ENCODE results near the gene MRPL49. TPM values are rescaled to one million over a fixed set of nuclear protein-coding genes. Genes with fewer than 3 reads are reported as not detected.

Gene MRPL49
- total and polyA plus RNA-seq, 9 of the 15 experiments (the other 6 are each of a cell fraction or from before 2014, with no cell fraction given) = 74.3 to 132 (median 91.2) TPM

GRCh38 chr11:65112546-65113360 is 9.4 kb upstream of the MRPL49 start (continued):
- peak; percentile 82 for TF ChIP-seq U2AF1 (optimal IDR thresholded peaks at IDR 0.05; ENCODE audit: low read depth, low read length)
- no peak for TF ChIP-seq RFX1 (IDR thresholded peaks at IDR 0.05)
- TF ChIP-seq NCOA1 (IDR thresholded peaks at IDR 0.05; ENCODE audit: low read depth) = no peak
- no peak for TF ChIP-seq HOXB6 (CRISPR knock-in tag; IDR thresholded peaks at IDR 0.05; ENCODE audit: borderline replicate concordance)
- TF ChIP-seq HNRNPUL1 (IDR thresholded peaks at IDR 0.05; ENCODE audit: low read length) = peak; percentile 23; the same call in 1 of the 2 replicates
- TF ChIP-seq TRIM24 (IDR thresholded peaks at IDR 0.05) = no peak
- TF ChIP-seq ZNF24 (IDR thresholded peaks at IDR 0.05) = peak; percentile 57; the same call in 1 of the 2 replicates
- no peak for TF ChIP-seq ZKSCAN8 (CRISPR knock-in tag; IDR thresholded peaks at IDR 0.05)
- TF ChIP-seq RHOXF2B (CRISPR knock-in tag; conservative IDR thresholded peaks at IDR 0.05) = no peak
- TF ChIP-seq ZNF76 (CRISPR knock-in tag; IDR thresholded peaks at IDR 0.05; ENCODE audit: borderline replicate concordance) = no peak
- no peak for TF ChIP-seq ZNF253 (CRISPR knock-in tag; conservative IDR thresholded peaks at IDR 0.05)
- TF ChIP-seq L3MBTL2 (IDR thresholded peaks at IDR 0.05) = peak; percentile 74
- TF ChIP-seq DPF2 (IDR thresholded peaks at IDR 0.05) = no peak
- TF ChIP-seq NR4A1 (CRISPR knock-in tag; IDR thresholded peaks at IDR 0.05) = no peak
- TF ChIP-seq NR4A1 (tag; IDR thresholded peaks at IDR 0.05) = no peak
- TF ChIP-seq, protein P1, sequence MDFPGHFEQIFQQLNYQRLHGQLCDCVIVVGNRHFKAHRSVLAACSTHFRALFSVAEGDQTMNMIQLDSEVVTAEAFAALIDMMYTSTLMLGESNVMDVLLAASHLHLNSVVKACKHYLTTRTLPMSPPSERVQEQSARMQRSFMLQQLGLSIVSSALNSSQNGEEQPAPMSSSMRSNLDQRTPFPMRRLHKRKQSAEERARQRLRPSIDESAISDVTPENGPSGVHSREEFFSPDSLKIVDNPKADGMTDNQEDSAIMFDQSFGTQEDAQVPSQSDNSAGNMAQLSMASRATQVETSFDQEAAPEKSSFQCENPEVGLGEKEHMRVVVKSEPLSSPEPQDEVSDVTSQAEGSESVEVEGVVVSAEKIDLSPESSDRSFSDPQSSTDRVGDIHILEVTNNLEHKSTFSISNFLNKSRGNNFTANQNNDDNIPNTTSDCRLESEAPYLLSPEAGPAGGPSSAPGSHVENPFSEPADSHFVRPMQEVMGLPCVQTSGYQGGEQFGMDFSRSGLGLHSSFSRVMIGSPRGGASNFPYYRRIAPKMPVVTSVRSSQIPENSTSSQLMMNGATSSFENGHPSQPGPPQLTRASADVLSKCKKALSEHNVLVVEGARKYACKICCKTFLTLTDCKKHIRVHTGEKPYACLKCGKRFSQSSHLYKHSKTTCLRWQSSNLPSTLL (IDR thresholded peaks at IDR 0.05) = no peak
- peak; percentile 24; the same call in 1 of the 2 replicates for TF ChIP-seq JUN (IDR thresholded peaks at IDR 0.05; ENCODE audit: borderline replicate concordance, low read depth, low read length)
- no peak for TF ChIP-seq JUN (CRISPR knock-in tag; IDR thresholded peaks at IDR 0.05; ENCODE audit: borderline replicate concordance)
- TF ChIP-seq HMG20A (CRISPR knock-in tag; conservative IDR thresholded peaks at IDR 0.05) = no peak
- TF ChIP-seq ZNF766 (CRISPR knock-in tag; conservative IDR thresholded peaks at IDR 0.05) = no peak
- TF ChIP-seq, protein P2, sequence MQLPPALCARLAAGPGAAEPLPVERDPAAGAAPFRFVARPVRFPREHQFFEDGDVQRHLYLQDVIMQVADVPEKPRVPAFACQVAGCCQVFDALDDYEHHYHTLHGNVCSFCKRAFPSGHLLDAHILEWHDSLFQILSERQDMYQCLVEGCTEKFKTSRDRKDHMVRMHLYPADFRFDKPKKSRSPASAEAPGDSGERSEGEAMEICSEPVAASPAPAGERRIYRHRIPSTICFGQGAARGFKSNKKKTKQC (CRISPR knock-in tag; IDR thresholded peaks at IDR 0.05) = peak; percentile 77; the same call in 1 of the 2 replicates
- TF ChIP-seq GTF3C2 (IDR thresholded peaks at IDR 0.05; ENCODE audit: borderline replicate concordance, extremely low read depth, insufficient read length) = no peak
- no peak for TF ChIP-seq C11orf30 (IDR thresholded peaks at IDR 0.05; ENCODE audit: low read depth)
- no peak for TF ChIP-seq DMBX1 (CRISPR knock-in tag; IDR thresholded peaks at IDR 0.05; ENCODE audit: borderline replicate concordance)
